Measurements from ENCODE around the gene TSHZ2.
"Not testable (repeated sequence)": the region's sequence is repeated elsewhere in the genome, so short reads cannot be mapped to it uniquely, and the experiment has no call there.

TSHZ2 gene

DNA sequence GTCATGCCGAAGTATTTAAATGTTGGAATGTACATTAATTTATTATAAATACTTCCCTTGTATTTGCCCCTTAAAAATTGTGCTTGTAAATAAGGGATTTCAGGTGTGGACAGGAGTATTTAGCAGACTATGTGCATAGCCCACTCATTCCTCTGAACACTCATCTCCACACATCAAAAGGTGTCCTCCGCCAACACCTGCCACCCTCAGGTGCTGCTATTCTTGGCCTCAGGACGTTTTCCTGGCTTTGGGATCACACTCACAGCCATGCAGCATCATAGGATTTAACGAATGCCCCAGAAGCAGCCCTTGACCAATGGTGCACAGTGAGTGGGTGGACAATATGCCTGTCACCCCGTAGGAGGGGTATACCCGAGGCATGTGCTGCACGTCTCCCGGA, 390.6 kb downstream of the TSHZ2 start:
- peaks cover 2 to 18% (median 9%) of the 10 kb centered on the region in 5 donors for H3K4me1 ChIP-seq (ENCODE audit: control insufficient read depth in 5 of 5, insufficient read depth in 5 of 5, low read length in 5 of 5)
- no peak overlapping the region for H3K4me3 ChIP-seq (ENCODE audit: low read depth in 1 of 5, low read length in 5 of 5)
- H3K9me3 ChIP-seq (ENCODE audit: control insufficient read depth in 5 of 5, low read length in 5 of 5), result no peaks in the 10 kb centered on the region
- H3K9ac ChIP-seq (ENCODE audit: low read length in 5 of 5), result no peak overlapping the region
- H3K27ac ChIP-seq (ENCODE audit: low read depth, low read length), result no peak overlapping the region
- no peaks in the 10 kb centered on the region for H3K36me3 ChIP-seq (ENCODE audit: control insufficient read depth in 5 of 5, insufficient read depth in 5 of 5, low read length in 5 of 5)
- no peaks in the 10 kb centered on the region for H3K27me3 ChIP-seq (ENCODE audit: control insufficient read depth in 5 of 5, insufficient read depth in 4 of 5, low read length in 5 of 5)

DNA sequence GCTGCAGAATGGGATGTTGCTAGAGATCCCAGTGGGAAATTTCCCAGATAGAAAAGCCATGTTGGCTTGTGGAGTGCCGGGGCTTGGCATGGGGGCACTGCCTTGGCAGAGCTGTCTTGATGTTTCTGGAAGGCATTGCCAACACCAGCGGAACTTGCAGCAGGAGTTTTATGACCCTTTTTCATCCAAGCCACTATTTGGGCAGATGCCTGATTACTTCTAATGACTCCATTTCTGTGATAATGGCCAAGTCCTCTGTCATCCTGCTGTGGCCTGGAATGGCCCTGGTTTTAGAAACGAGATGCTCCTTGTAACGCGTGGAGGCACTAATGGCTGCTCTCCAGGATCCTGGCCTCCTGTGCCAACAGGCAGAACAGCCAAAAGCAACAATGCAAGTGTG, 392.5 kb downstream of the TSHZ2 start:
- no peaks in the 10 kb centered on the region for H3K9me3 ChIP-seq (ENCODE audit: control insufficient read depth in 5 of 5, low read length in 5 of 5)
- no peak overlapping the region for H3K27ac ChIP-seq (ENCODE audit: low read depth, low read length)
- no peaks in the 10 kb centered on the region for H3K27me3 ChIP-seq (ENCODE audit: control insufficient read depth in 5 of 5, insufficient read depth in 4 of 5, low read length in 5 of 5)
- peaks cover 2 to 18% (median 9%) of the 10 kb centered on the region in 5 donors for H3K4me1 ChIP-seq (ENCODE audit: control insufficient read depth in 5 of 5, insufficient read depth in 5 of 5, low read length in 5 of 5)
- H3K36me3 ChIP-seq (ENCODE audit: control insufficient read depth in 5 of 5, insufficient read depth in 5 of 5, low read length in 5 of 5), result no peaks in the 10 kb centered on the region
- no peak overlapping the region for H3K4me3 ChIP-seq (ENCODE audit: low read depth in 1 of 5, low read length in 5 of 5)
- H3K9ac ChIP-seq (ENCODE audit: low read length in 5 of 5), result no peak overlapping the region

- H3K4me1 ChIP-seq (ENCODE audit: control insufficient read depth in 5 of 5, insufficient read depth in 5 of 5, low read length in 5 of 5), result peaks cover 2 to 18% (median 9%) of the 10 kb centered on the region in 5 donors
- H3K27me3 ChIP-seq (ENCODE audit: control insufficient read depth in 5 of 5, insufficient read depth in 4 of 5, low read length in 5 of 5), result no peaks in the 10 kb centered on the region
- no peaks in the 10 kb centered on the region for H3K36me3 ChIP-seq (ENCODE audit: control insufficient read depth in 5 of 5, insufficient read depth in 5 of 5, low read length in 5 of 5)
- H3K27ac ChIP-seq (ENCODE audit: low read depth, low read length), result no peak overlapping the region
- H3K9ac ChIP-seq (ENCODE audit: low read length in 5 of 5), result no peak overlapping the region
- H3K9me3 ChIP-seq (ENCODE audit: control insufficient read depth in 5 of 5, low read length in 5 of 5), result no peaks in the 10 kb centered on the region
- no peak overlapping the region for H3K4me3 ChIP-seq (ENCODE audit: low read depth in 1 of 5, low read length in 5 of 5)
Observed at GRCh38 chr20:53365076-53365475, 392.9 kb downstream of the TSHZ2 start.

DNA sequence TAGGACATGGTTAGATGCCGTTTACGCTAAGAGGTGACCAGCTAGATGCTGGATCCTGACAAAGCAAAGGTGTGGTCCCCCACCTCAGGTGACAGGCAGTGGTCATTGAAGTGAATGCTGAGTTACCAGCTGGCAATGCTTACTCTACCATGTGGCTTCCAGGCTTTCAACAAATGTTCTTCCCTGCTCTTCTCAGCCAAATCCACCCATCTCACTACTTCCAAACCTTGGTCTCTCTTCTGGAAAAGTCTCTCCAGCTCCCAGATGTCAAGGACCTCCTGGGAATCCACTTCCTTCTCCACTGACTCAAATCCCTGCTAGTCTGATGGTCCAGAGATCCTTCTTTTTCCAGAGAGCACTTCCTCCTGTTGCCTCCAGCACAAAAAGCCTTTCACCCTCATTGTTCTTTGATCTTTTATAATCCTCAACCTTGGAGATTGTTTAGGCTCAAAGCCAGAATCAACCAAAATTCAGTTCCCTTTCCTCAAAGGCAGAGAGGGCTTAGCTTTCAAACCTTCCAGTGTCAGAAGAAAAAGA, 393.4 kb downstream of the TSHZ2 start:
- Histone ChIP-seq H3K36me3 (ENCODE audit: control insufficient read depth in 5 of 5, insufficient read depth in 5 of 5, low read length in 5 of 5) (no peaks in the 10 kb centered on the region), H3K27me3 (ENCODE audit: control insufficient read depth in 5 of 5, insufficient read depth in 4 of 5, low read length in 5 of 5) (no peaks in the 10 kb centered on the region), H3K4me3 (ENCODE audit: low read depth in 1 of 5, low read length in 5 of 5) (no peak overlapping the region), H3K4me1 (ENCODE audit: control insufficient read depth in 5 of 5, insufficient read depth in 5 of 5, low read length in 5 of 5) (peaks cover 2 to 18% (median 9%) of the 10 kb centered on the region in 5 donors), H3K27ac (ENCODE audit: low read depth, low read length) (no peak overlapping the region), H3K9me3 (ENCODE audit: control insufficient read depth in 5 of 5, low read length in 5 of 5) (no peaks in the 10 kb centered on the region), H3K9ac (ENCODE audit: low read length in 5 of 5) (no peak overlapping the region)

DNA sequence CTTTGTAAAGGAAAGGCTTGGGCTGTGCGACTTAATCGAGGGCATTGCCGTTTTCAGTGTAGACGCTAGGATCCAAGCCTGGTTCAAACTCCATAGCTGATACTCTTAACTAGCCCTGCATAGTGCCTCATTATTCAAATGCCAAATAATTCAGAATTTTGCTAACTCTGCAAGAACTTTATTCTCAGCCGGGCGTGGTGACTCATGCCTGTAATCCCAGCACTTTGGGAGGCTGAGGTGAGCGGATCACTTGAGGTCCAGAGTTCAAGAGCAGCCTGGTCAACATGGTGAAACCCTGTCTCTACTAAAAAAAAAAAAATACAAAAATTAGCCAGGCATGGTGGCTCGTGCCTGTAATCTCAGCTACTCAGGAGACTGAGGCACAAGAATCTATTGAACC, 394.8 kb downstream of the TSHZ2 start:
- peaks cover 2 to 18% (median 9%) of the 10 kb centered on the region in 5 donors for H3K4me1 ChIP-seq (ENCODE audit: control insufficient read depth in 5 of 5, insufficient read depth in 5 of 5, low read length in 5 of 5)
- H3K9me3 ChIP-seq (ENCODE audit: control insufficient read depth in 5 of 5, low read length in 5 of 5); H3K9ac ChIP-seq (ENCODE audit: low read length in 5 of 5); H3K27ac ChIP-seq (ENCODE audit: low read depth, low read length); H3K4me3 ChIP-seq (ENCODE audit: low read depth in 1 of 5, low read length in 5 of 5); H3K27me3 ChIP-seq (ENCODE audit: control insufficient read depth in 5 of 5, insufficient read depth in 4 of 5, low read length in 5 of 5); H3K36me3 ChIP-seq (ENCODE audit: control insufficient read depth in 5 of 5, insufficient read depth in 5 of 5, low read length in 5 of 5): not testable (repeated sequence)

DNA sequence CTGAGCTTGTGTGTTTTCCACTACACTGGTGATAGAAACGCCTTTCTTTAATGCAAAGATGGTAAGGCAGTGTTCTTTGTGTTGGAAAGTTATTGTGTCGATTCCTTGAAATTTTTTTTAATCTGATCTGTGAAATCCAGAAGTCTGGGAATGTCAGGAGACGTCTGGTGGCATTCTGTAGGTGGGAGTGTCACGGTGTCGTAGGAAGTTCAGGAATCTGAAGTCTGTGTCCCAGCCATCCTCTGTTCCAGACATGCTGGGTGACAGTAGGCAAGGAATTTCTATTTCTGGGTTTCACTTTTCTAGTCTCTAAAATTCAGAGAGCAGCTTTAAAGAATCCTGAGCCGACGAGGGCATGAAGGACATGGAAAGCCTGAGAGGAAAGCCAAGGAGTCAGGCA, 397.7 kb downstream of the TSHZ2 start:
- H3K9me3 ChIP-seq (ENCODE audit: control insufficient read depth in 5 of 5, low read length in 5 of 5), result no peaks in the 10 kb centered on the region

GRCh38 chr20:53370345-53370961, 398.3 kb downstream of the TSHZ2 start:
- peaks cover 0 to 6% (median under 1%) of the 10 kb centered on the region in 5 donors for H3K4me1 ChIP-seq (ENCODE audit: control insufficient read depth in 5 of 5, insufficient read depth in 5 of 5, low read length in 5 of 5)
- no peak overlapping the region for H3K9ac ChIP-seq (ENCODE audit: low read length in 5 of 5)
- no peaks in the 10 kb centered on the region for H3K36me3 ChIP-seq (ENCODE audit: control insufficient read depth in 5 of 5, insufficient read depth in 5 of 5, low read length in 5 of 5)
- H3K27ac ChIP-seq (ENCODE audit: low read depth, low read length), result no peak overlapping the region
- H3K4me3 ChIP-seq (ENCODE audit: low read depth in 1 of 5, low read length in 5 of 5), result no peak overlapping the region
- no peaks in the 10 kb centered on the region for H3K27me3 ChIP-seq (ENCODE audit: control insufficient read depth in 5 of 5, insufficient read depth in 4 of 5, low read length in 5 of 5)
- no peaks in the 10 kb centered on the region for H3K9me3 ChIP-seq (ENCODE audit: control insufficient read depth in 5 of 5, low read length in 5 of 5)

More for the DNA sequence above, 397.7 kb downstream of the TSHZ2 start:
- H3K36me3 ChIP-seq (ENCODE audit: control insufficient read depth in 5 of 5, insufficient read depth in 5 of 5, low read length in 5 of 5), result no peaks in the 10 kb centered on the region
- no peak overlapping the region for H3K4me3 ChIP-seq (ENCODE audit: low read depth in 1 of 5, low read length in 5 of 5)
- H3K4me1 ChIP-seq (ENCODE audit: control insufficient read depth in 5 of 5, insufficient read depth in 5 of 5, low read length in 5 of 5), result peaks cover 0 to 12% (median 2%) of the 10 kb centered on the region in 5 donors
- no peak overlapping the region for H3K9ac ChIP-seq (ENCODE audit: low read length in 5 of 5)
- no peaks in the 10 kb centered on the region for H3K27me3 ChIP-seq (ENCODE audit: control insufficient read depth in 5 of 5, insufficient read depth in 4 of 5, low read length in 5 of 5)
- no peak overlapping the region for H3K27ac ChIP-seq (ENCODE audit: low read depth, low read length)

- no peaks in the 10 kb centered on the region for H3K9me3 ChIP-seq (ENCODE audit: control insufficient read depth in 5 of 5, low read length in 5 of 5)
- no peaks in the 10 kb centered on the region for H3K4me1 ChIP-seq (ENCODE audit: control insufficient read depth in 5 of 5, insufficient read depth in 5 of 5, low read length in 5 of 5)
- H3K27me3 ChIP-seq (ENCODE audit: control insufficient read depth in 5 of 5, insufficient read depth in 4 of 5, low read length in 5 of 5), result no peaks in the 10 kb centered on the region
- H3K27ac ChIP-seq (ENCODE audit: low read depth, low read length), result no peak overlapping the region
- H3K4me3 ChIP-seq (ENCODE audit: low read depth in 1 of 5, low read length in 5 of 5), result no peak overlapping the region
- H3K9ac ChIP-seq (ENCODE audit: low read length in 5 of 5), result no peak overlapping the region
- no peaks in the 10 kb centered on the region for H3K36me3 ChIP-seq (ENCODE audit: control insufficient read depth in 5 of 5, insufficient read depth in 5 of 5, low read length in 5 of 5)
Observed at GRCh38 chr20:53371216-53371615, 399.1 kb downstream of the TSHZ2 start.

- Histone ChIP-seq H3K4me3 (ENCODE audit: low read depth in 1 of 5, low read length in 5 of 5) (no peak overlapping the region), H3K27ac (ENCODE audit: low read depth, low read length) (no peak overlapping the region), H3K9ac (ENCODE audit: low read length in 5 of 5) (no peak overlapping the region), H3K9me3 (ENCODE audit: control insufficient read depth in 5 of 5, low read length in 5 of 5) (peaks cover 0 to 3% (median 0%) of the 10 kb centered on the region in 5 donors), H3K4me1 (ENCODE audit: control insufficient read depth in 5 of 5, insufficient read depth in 5 of 5, low read length in 5 of 5) (peaks cover 0 to 14% (median 10%) of the 10 kb centered on the region in 5 donors), H3K36me3 (ENCODE audit: control insufficient read depth in 5 of 5, insufficient read depth in 5 of 5, low read length in 5 of 5) (no peaks in the 10 kb centered on the region), H3K27me3 (ENCODE audit: control insufficient read depth in 5 of 5, insufficient read depth in 4 of 5, low read length in 5 of 5) (no peaks in the 10 kb centered on the region)
Observed at GRCh38 chr20:53376021-53376420, 403.9 kb downstream of the TSHZ2 start.

DNA sequence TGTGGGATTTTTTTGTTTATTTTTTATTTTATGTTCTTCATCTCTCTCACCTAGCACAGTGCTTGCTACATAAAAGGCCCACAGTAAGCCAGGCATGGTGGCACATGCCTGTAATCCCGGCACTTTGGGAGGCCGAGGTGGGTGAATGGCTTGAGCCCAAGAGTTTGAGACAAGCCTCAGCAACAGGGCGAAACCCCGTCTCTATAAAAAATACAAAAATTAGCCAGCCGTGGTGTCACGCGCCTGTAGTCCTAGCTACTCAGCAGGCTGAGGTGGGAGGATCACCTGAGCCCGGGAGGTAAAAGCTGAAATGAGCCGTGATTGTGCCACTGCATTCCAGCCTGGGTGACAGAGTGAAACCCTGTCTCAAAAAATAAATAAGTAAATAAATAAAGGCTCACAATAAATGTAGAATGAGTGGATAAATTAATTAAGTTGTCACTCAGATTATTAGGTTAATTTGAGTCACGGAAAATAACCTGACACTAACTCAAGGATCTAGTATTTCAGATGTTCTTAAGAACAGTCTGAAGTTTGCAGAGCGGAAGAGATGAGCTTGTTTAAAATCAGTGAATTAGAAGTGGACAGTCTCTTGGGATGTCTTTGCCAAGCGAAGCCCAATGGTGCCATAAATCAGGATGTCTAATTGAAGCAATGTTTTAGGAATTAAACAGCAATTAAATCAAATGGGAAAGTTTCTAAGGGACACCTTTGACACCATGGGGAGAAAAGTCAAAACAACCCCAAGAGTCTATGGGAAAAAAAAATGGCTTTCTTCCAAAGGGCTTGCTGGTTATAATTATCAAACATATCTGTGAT, 407.1 kb downstream of the TSHZ2 start:
- Histone ChIP-seq H3K9ac (ENCODE audit: low read length in 5 of 5) (no peak overlapping the region), H3K4me3 (ENCODE audit: low read depth in 1 of 5, low read length in 5 of 5) (no peak overlapping the region), H3K4me1 (ENCODE audit: control insufficient read depth in 5 of 5, insufficient read depth in 5 of 5, low read length in 5 of 5) (peaks cover 0 to 39% (median 16%) of the 10 kb centered on the region in 5 donors), H3K9me3 (ENCODE audit: control insufficient read depth in 5 of 5, low read length in 5 of 5) (peaks cover 0 to 3% (median 0%) of the 10 kb centered on the region in 5 donors), H3K36me3 (ENCODE audit: control insufficient read depth in 5 of 5, insufficient read depth in 5 of 5, low read length in 5 of 5) (no peaks in the 10 kb centered on the region), H3K27me3 (ENCODE audit: control insufficient read depth in 5 of 5, insufficient read depth in 4 of 5, low read length in 5 of 5) (no peaks in the 10 kb centered on the region), H3K27ac (ENCODE audit: low read depth, low read length) (no peak overlapping the region)
